ENCODE measurements around the gene PCDH9. TPM values are rescaled to one million over a fixed set of nuclear protein-coding genes. Genes with fewer than 3 reads are reported as not detected.
A peak's percentile ranks its signal among the peaks of the same experiment; 100 is the strongest.

The PCDH9 gene, protein sequence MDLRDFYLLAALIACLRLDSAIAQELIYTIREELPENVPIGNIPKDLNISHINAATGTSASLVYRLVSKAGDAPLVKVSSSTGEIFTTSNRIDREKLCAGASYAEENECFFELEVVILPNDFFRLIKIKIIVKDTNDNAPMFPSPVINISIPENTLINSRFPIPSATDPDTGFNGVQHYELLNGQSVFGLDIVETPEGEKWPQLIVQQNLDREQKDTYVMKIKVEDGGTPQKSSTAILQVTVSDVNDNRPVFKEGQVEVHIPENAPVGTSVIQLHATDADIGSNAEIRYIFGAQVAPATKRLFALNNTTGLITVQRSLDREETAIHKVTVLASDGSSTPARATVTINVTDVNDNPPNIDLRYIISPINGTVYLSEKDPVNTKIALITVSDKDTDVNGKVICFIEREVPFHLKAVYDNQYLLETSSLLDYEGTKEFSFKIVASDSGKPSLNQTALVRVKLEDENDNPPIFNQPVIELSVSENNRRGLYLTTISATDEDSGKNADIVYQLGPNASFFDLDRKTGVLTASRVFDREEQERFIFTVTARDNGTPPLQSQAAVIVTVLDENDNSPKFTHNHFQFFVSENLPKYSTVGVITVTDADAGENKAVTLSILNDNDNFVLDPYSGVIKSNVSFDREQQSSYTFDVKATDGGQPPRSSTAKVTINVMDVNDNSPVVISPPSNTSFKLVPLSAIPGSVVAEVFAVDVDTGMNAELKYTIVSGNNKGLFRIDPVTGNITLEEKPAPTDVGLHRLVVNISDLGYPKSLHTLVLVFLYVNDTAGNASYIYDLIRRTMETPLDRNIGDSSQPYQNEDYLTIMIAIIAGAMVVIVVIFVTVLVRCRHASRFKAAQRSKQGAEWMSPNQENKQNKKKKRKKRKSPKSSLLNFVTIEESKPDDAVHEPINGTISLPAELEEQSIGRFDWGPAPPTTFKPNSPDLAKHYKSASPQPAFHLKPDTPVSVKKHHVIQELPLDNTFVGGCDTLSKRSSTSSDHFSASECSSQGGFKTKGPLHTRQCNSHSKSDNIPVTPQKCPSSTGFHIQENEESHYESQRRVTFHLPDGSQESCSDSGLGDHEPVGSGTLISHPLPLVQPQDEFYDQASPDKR (N-terminal part only)
- polyA plus RNA-seq (2013, experiment 1 of 2): 3.8 TPM
- 4.1 TPM for polyA plus RNA-seq (2013, experiment 2 of 2)

DNA sequence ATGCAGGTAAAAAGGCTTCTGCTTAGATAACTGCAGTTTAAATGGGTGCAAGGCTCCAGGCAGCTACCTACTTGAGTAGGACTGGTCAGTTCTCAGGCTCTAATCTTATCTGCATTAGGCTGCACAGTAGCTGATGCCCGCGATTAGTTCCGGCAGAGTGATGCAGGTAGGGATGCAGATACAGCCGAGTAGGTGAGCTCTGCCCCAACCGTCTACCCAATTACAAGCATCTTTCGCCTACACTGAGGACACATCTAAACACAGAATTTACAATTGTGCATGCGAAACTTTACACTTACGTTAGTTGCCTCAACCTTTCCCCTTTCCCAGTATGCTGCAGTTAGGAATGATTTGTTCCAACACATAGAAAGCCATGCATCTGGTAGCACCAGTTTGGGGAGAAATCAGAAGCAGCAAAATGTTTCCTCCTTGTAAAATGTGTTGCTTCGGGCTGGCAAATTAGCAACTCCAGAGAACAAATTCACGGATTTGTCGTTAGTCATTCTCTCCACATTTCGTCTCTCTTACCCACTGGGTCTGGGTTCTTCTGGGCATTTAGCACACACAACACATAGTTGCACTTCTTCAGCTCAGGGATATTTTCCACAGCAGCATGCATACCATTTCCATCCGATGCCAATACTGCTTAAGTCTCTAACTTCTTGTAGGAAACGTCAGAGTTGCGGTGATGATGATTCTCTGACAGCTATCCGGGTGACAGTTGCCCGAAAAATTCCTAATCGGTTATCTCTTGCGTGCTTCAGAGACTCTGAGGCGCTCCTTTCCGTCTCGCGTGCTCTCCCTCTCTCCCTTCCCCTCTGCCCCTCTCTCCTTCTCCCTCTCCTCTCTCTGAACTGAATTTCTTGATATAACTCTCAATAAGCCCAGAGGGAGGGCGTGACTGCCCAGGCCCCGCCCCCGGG lies at the start of gene PCDH9:
TSS of gene PCDH9 (minus strand) at position 856 of the 923 bp plus-strand sequence. CDS start 1,896 bp downstream, outside the sequence.
- H2BK15ac ChIP-seq (ENCODE audit: low read depth, poor library complexity, severe bottlenecking): peak within 1 kb of the TSS; percentile 95
- H3K4me1 ChIP-seq (ENCODE audit: control insufficient read depth, insufficient read depth, low read depth, low read length): peaks cover 2% of the 10 kb centered on the region
- peak within 1 kb of the TSS; percentile 85 for H3K27ac ChIP-seq (ENCODE audit: low read length, poor library complexity, severe bottlenecking)
- H3K36me3 ChIP-seq (ENCODE audit: control insufficient read depth in 1 of 2, insufficient read depth in 2 of 2, low read depth in 1 of 2, low read length in 2 of 2): no peaks in the 10 kb centered on the region
- H2AK5ac ChIP-seq (ENCODE audit: low read length, severe bottlenecking): no peak within 1 kb of the TSS
- peak within 1 kb of the TSS; percentile 88 for H3K9ac ChIP-seq (ENCODE audit: low read length)
- no peak for DNase-seq
- peak within 1 kb of the TSS in 1 of 2 experiments; percentile 89 for H3K23ac ChIP-seq (ENCODE audit: low read length in 2 of 2)
- peak within 1 kb of the TSS; percentile 90 for H2BK5ac ChIP-seq (ENCODE audit: low read depth, low read length, poor library complexity, severe bottlenecking)
- H4K8ac ChIP-seq (ENCODE audit: low read length): peak within 1 kb of the TSS; percentile 97
- H3K9me3 ChIP-seq (ENCODE audit: control insufficient read depth, low read length): no peaks in the 10 kb centered on the region
- H3K14ac ChIP-seq (ENCODE audit: low read length in 2 of 2): peak within 1 kb of the TSS in 1 of 2 experiments; percentile 99
- peak within 1 kb of the TSS; percentile 77 for H2BK120ac ChIP-seq (ENCODE audit: low read depth, low read length)
- peak within 1 kb of the TSS; percentile 97 for H3K4me2 ChIP-seq (ENCODE audit: low read length, poor library complexity, severe bottlenecking)
- H2AFZ ChIP-seq (ENCODE audit: low read depth, low read length): peak within 1 kb of the TSS; percentile 100
- H3K4ac ChIP-seq (ENCODE audit: low read depth in 1 of 2, low read length in 2 of 2): peak within 1 kb of the TSS; percentile 80 to 96
- H4K91ac ChIP-seq (ENCODE audit: low read length): peak within 1 kb of the TSS; percentile 70
- peaks cover 10% of the 10 kb centered on the region for H3K79me1 ChIP-seq (replicated peaks; ENCODE audit: low read length, poor library complexity, severe bottlenecking)
- 2% methylated on average over 26 of the region's 26 CpGs for WGBS
- no peaks in the 10 kb centered on the region for H3K27me3 ChIP-seq (ENCODE audit: control insufficient read depth in 1 of 2, insufficient read depth in 1 of 2, low read length in 2 of 2)
- peak within 1 kb of the TSS in 1 of 2 experiments; percentile 94 for H2BK12ac ChIP-seq (ENCODE audit: low read length in 2 of 2)
- H3K4me3 ChIP-seq (ENCODE audit: insufficient read depth in 1 of 2, low read depth in 1 of 2, low read length in 2 of 2): peak within 1 kb of the TSS; percentile 74 to 92
- peak within 1 kb of the TSS; percentile 95 to 99 for H3K18ac ChIP-seq (ENCODE audit: low read depth in 1 of 2, low read length in 2 of 2)

DNA sequence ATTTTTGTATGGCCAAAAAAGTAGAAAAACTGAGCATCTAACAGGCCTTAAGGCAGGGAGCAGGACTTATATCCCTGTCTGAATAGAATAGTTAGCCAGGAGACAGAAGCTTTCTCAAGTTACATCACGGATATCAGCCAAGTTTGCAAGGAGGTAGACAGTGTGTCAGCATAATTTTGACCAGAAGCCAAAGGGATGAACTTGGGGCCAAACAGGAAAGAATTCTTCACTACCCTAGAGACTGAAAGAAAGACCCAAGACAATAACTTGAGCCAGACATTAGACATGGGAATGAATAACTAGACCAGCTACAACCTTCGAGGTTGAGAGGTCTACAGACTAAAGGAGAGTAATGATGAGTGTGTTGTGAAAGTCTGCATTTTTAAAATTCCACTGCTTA lies 48.1 kb upstream of the PCDH9 start:
- H2BK12ac ChIP-seq (ENCODE audit: low read length in 2 of 2): no peak overlapping the region
- H2BK120ac ChIP-seq (ENCODE audit: low read depth, low read length): no peak overlapping the region
- H3K4ac ChIP-seq (ENCODE audit: low read depth in 1 of 2, low read length in 2 of 2): no peak overlapping the region
- no peak overlapping the region for H2BK5ac ChIP-seq (ENCODE audit: low read depth, low read length, poor library complexity, severe bottlenecking)
- DNase-seq: no peak
- no peak overlapping the region for H3K4me2 ChIP-seq (ENCODE audit: low read length, poor library complexity, severe bottlenecking)
- H3K4me3 ChIP-seq (ENCODE audit: insufficient read depth in 1 of 2, low read depth in 1 of 2, low read length in 2 of 2): no peak overlapping the region
- no peak overlapping the region for H3K23ac ChIP-seq (ENCODE audit: low read length in 2 of 2)
- no peak overlapping the region for H2AK5ac ChIP-seq (ENCODE audit: low read length, severe bottlenecking)
- H2BK15ac ChIP-seq (ENCODE audit: low read depth, poor library complexity, severe bottlenecking): no peak overlapping the region
- H3K36me3 ChIP-seq (ENCODE audit: control insufficient read depth in 1 of 2, insufficient read depth in 2 of 2, low read depth in 1 of 2, low read length in 2 of 2): no peaks in the 10 kb centered on the region
- WGBS: 89% methylated on average over 2 of the region's 2 CpGs
- H3K27me3 ChIP-seq (ENCODE audit: control insufficient read depth in 1 of 2, insufficient read depth in 1 of 2, low read length in 2 of 2): no peaks in the 10 kb centered on the region
- no peak overlapping the region for H3K9ac ChIP-seq (ENCODE audit: low read length)
- no peaks in the 10 kb centered on the region for H3K9me3 ChIP-seq (ENCODE audit: control insufficient read depth, low read length)
- H2AFZ ChIP-seq (ENCODE audit: low read depth, low read length): no peak overlapping the region
- H3K27ac ChIP-seq (ENCODE audit: low read length, poor library complexity, severe bottlenecking): peak overlapping the region; percentile 35
- H4K91ac ChIP-seq (ENCODE audit: low read length): no peak overlapping the region
- H3K79me1 ChIP-seq (replicated peaks; ENCODE audit: low read length, poor library complexity, severe bottlenecking): no peaks in the 10 kb centered on the region
- no peak overlapping the region for H4K8ac ChIP-seq (ENCODE audit: low read length)
- H3K18ac ChIP-seq (ENCODE audit: low read depth in 1 of 2, low read length in 2 of 2): no peak overlapping the region
- peaks cover 6% of the 10 kb centered on the region for H3K4me1 ChIP-seq (ENCODE audit: control insufficient read depth, insufficient read depth, low read depth, low read length)
- no peak overlapping the region for H3K14ac ChIP-seq (ENCODE audit: low read length in 2 of 2)

DNA sequence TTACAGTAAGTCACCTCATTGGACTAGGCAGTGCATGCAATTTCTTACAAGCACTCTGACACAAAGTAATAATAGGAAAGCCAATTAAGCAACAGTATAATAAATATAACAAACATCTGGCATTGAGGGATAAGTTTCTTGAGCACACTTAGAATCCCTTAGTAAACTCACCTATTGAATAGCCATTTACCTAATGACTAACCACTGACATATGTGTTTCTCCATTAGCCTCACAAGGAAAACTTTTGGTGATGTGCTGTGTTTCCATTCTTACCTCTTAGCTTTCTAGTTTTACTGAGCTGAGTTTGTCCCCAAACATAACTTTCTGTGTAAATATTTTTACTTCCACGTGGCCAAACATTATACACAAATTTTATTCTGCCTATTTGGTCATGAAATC lies 47.4 kb upstream of the PCDH9 start:
- 78% methylated on average over 1 of the region's 1 CpG for WGBS
- no peak overlapping the region for H2AK5ac ChIP-seq (ENCODE audit: low read length, severe bottlenecking)
- H3K27ac ChIP-seq (ENCODE audit: low read length, poor library complexity, severe bottlenecking): peak overlapping the region; percentile 41
- H3K14ac ChIP-seq (ENCODE audit: low read length in 2 of 2): no peak overlapping the region
- no peak overlapping the region for H2BK12ac ChIP-seq (ENCODE audit: low read length in 2 of 2)
- no peak overlapping the region for H2BK15ac ChIP-seq (ENCODE audit: low read depth, poor library complexity, severe bottlenecking)
- no peak overlapping the region for H2AFZ ChIP-seq (ENCODE audit: low read depth, low read length)
- H2BK5ac ChIP-seq (ENCODE audit: low read depth, low read length, poor library complexity, severe bottlenecking): no peak overlapping the region
- no peaks in the 10 kb centered on the region for H3K9me3 ChIP-seq (ENCODE audit: control insufficient read depth, low read length)
- no peaks in the 10 kb centered on the region for H3K79me1 ChIP-seq (replicated peaks; ENCODE audit: low read length, poor library complexity, severe bottlenecking)
- no peak overlapping the region for H4K91ac ChIP-seq (ENCODE audit: low read length)
- no peaks in the 10 kb centered on the region for H3K36me3 ChIP-seq (ENCODE audit: control insufficient read depth in 1 of 2, insufficient read depth in 2 of 2, low read depth in 1 of 2, low read length in 2 of 2)
- no peak overlapping the region for H3K4me3 ChIP-seq (ENCODE audit: insufficient read depth in 1 of 2, low read depth in 1 of 2, low read length in 2 of 2)
- H3K18ac ChIP-seq (ENCODE audit: low read depth in 1 of 2, low read length in 2 of 2): no peak overlapping the region
- H3K27me3 ChIP-seq (ENCODE audit: control insufficient read depth in 1 of 2, insufficient read depth in 1 of 2, low read length in 2 of 2): no peaks in the 10 kb centered on the region
- no peak overlapping the region for H3K4me2 ChIP-seq (ENCODE audit: low read length, poor library complexity, severe bottlenecking)
- H3K9ac ChIP-seq (ENCODE audit: low read length): no peak overlapping the region
- DNase-seq: no peak
- no peak overlapping the region for H3K23ac ChIP-seq (ENCODE audit: low read length in 2 of 2)
- H2BK120ac ChIP-seq (ENCODE audit: low read depth, low read length): no peak overlapping the region
- peaks cover 6% of the 10 kb centered on the region for H3K4me1 ChIP-seq (ENCODE audit: control insufficient read depth, insufficient read depth, low read depth, low read length)
- no peak overlapping the region for H3K4ac ChIP-seq (ENCODE audit: low read depth in 1 of 2, low read length in 2 of 2)
- H4K8ac ChIP-seq (ENCODE audit: low read length): no peak overlapping the region
